AG08396 (cell line): ENCODE data around the gene SNRNP27.

Experiments
- DNase-seq: peaks from one replicate; pipeline ENCODE4 v3.0.0; 2012; ENCODE audit warnings: low spot score, mixed read lengths

SNRNP27 gene

GRCh38 chr2:69916106-69916505 is 22.4 kb downstream of the SNRNP27 start:
- DNase-seq, result no peak

DNA sequence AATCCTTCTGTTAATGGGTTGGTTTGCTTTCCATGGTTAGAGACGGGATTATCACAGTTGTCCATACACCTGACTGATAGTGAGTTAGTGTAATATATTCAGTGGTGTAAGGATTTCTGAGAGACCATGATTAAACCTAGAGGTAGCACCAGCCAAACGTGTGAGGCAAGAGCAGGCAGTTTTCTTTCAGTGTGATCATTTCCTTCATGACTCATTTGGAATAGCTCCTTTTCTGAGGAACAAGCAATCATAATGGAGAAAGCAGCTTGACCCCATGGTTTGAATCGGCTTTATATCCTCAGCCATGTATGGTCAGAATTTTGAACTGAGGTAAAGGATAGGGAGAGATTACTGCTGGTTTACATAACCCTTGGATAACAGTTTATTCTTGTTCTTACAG is 24.1 kb downstream of the SNRNP27 start:
- peak; percentile 68 for DNase-seq

- no peak for DNase-seq
Measured at GRCh38 chr2:69918401-69918800, 24.6 kb downstream of the SNRNP27 start.

GRCh38 chr2:69923116-69923515 is 29.4 kb downstream of the SNRNP27 start:
- DNase-seq, result no peak

- DNase-seq, result no peak
Measured at GRCh38 chr2:69926849-69927515, 33.2 kb downstream of the SNRNP27 start.

DNA sequence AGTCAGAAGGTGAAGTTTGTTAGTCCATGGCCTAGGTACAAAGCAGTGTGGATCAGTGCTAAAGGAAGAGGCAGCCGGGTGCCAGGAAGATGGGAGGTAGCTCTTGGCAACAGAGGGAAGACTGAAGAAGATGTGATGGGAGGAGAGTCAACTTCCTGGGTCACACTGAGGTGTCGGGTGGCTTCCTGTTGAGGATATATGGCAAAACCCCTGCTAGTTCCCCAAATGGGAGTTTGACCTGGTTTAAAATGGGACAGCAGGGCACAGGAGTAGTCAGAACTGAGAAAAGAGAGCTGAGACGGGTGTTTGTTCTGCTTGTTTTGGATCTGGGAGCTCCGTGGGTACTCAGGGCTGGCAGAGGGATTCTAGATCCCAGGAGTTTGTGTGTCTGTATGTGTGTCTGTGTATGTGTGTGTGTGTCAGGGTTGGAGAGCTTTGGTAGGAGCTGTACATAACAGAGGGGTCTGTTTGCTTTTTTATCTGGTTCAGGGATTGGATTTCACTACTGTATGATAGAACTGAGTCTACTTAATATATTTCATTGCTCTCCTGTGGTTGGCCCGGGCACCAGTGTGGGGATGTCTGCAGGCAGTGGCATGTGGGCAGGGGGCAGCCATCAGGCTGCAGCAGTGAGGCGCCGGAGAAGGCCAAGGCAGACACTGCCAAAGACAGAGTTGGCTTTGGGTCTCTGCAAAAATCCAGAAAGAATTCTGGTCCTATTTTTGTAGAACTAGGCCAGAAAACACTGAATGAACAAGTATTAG is 38.3 kb downstream of the SNRNP27 start:
- no peak for DNase-seq

DNA sequence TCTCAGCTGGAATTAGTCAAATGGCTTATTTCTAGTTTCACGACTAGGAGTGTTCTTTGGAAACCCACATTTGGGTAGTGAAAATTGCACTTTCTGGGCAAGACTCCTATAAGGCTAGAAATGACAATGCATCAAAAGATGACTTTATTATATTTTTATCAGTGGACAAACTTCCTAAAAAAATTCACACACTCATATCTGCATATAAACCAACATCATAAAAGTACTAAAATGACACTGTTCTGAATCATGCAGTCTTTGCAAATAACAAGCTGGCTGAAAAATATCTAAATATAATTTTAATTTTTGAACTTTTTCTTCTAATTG is 38.8 kb downstream of the SNRNP27 start:
- DNase-seq, result no peak

DNA sequence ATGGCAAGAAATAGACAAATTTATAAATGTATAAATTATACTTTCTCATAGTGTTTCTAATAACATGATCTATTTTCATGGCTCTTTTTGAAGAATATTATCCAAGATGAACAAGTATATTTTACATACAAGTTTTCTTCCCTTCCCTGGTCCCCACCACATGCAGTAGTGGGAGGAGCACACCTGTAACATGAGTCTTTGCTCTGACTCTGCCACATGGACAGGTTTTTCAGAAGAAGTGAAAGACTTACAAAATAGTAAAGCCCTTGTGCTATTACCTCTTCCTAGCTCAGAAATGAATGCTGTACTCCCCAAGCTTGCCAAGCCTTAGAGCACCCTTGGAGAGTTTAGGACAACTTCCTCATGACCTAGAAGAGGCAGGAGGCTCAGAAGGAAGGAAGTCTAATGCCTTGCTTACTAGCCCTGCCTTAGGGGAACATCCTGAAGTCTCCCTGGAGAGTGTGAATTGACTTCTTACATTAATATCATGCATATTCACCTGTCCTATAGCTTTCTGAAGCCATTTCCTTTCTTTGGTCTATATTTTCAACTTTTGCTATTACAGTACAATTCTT is 39.6 kb downstream of the SNRNP27 start:
- DNase-seq, result no peak

- DNase-seq, result peak; percentile 81
Measured at GRCh38 chr2:69933839-69934613, 40.3 kb downstream of the SNRNP27 start.

DNA sequence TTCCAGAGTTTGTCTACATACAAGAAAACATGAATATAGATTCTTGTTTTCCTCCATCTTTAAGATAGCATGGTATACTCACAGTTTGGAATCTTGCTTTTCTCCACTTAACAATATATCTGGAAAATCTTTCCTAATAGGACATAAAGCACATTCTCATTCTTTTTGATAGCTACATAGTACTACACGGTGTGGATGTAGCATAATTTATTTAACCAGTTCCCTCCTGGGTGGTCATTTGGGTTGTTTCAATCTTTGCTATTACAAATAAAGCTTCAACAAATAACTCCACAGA is 40.8 kb downstream of the SNRNP27 start:
- DNase-seq, result no peak

DNA sequence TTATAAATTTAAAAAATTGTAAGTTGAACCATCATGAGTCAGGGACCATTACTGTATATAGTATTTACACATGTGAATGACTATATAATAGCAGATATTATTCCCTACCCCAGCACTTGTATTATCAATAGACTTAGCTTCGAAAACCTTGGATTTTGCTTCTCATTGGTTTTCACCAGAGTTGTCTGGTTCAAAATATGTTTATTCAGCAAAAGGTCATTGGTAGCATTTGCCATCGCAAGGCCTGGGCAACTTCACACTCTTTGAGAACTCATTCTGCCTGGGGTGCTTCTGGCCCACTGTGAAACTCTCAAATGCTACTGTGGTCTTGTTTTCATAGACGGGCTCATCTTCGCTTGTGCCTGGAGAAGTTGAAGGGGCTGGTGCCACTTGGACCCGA is 41.3 kb downstream of the SNRNP27 start:
- no peak for DNase-seq

DNA sequence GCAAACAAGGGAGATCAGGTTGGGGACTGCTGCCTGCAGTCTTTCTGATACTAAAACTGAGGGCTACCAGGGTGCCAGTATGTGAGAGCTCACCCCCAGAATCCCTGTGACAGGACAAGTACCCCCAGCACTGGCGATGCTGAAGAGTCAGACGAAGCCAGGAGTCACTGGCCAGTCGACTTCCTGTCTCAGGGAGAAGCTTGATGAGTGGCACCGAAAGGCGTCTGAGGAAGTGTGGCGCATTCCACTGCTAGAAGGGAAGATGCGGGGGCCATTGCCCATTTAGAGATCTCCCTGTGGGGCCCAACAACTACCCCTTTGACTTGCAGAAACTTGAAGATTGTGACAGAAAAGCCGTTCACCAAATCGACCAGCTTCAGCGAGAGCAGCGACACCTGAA is 43.1 kb downstream of the SNRNP27 start:
- DNase-seq, result no peak

DNA sequence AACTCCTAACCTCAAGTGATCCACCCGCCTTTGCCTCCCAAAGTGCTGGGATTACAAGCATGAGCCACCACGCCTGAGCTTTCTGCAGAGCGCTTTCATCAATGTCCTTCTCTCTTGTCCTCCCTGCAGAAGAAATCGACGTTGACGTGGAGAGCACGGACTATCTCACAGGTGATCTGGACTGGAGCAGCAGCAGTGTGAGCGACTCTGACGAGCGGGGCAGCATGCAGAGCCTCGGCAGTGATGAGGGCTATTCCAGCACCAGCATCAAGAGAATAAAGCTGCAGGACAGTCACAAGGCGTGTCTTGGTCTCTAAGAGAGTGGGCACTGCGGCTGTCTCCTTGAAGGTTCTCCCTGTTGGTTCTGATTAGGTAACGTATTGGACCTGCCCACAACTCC is 44.2 kb downstream of the SNRNP27 start:
- no peak for DNase-seq

DNA sequence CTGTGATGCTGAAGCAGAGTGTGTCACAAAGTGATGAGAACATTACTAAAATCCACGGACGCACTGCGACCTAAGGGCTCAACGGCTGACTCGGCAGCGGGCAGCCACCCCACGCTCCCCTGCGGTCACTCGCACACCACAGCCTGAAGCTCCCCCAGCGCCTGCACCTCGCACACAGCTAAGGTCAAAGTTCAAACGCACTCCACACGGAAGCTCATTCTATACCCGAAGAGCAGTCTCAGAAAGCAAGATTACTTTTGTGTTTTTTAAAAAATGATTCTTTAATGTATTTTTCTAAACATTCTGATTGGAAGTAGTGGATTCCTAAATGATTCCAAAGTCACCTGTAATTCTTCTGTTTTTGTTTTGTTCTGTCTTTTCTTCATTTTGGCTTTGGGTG is 46.0 kb downstream of the SNRNP27 start:
- DNase-seq, result no peak

DNA sequence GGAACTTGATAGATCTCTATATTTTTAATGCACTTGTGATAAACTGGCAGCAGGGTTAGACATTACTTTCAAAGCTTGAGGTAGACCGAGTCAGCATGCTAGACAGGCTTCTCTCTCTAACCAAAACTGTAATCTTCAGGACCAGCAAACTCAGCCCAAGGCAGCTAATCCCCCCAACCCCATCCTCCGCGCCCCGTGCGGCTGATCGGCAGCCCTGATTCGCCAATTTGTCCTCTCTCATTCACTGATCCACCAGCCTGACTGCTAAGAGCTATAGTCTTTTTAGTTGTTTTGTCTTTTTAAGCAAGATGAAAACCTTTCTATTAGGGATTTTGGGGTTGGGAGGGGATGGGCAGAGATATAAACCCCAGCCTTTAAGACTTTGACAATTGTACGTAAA is 46.9 kb downstream of the SNRNP27 start:
- no peak for DNase-seq

DNA sequence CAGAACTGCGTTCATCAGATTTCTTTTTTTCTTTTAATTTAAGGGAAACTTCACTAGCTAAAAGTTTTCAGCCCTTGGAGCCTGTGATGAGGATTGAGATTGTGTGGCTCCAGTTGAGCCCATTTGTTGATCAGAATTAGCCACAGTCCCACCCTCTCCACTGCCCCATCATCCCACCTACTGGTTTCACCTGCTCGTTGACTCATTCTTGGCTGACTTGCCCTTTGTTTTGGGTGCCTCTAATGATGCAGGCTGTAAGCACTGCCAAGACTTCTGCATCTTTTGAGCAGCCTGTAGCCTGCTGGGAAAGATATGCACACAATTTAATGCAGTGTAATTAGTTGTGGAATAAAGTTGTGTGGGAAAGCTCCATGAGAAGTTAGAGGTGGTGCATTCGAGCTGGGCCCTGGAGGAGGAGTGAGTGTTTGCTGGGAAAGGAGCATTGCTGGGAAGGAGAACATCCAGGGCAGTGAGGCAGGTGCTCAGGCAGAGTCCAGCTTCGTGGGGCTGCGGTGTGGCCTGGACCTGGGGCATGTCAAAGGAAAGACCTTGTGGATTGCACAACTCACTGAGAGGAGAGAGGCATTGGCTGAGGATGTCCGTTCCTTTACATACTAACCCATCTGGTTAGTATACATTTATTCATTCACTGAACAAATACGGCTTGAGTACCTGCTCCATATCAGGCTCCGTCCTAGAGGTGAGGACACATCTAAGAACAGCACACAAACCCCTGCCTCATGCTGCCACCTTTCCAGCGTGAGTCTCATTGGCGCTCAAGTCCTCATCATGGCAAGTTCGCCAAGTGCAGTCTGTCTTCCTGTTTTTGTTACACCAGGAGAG is 49.5 kb downstream of the SNRNP27 start:
- DNase-seq, result no peak

- DNase-seq, result no peak
Measured at GRCh38 chr2:69943843-69944525, 50.2 kb downstream of the SNRNP27 start.

GRCh38 chr2:69944756-69945155 is 51.0 kb downstream of the SNRNP27 start:
- DNase-seq, result no peak

DNA sequence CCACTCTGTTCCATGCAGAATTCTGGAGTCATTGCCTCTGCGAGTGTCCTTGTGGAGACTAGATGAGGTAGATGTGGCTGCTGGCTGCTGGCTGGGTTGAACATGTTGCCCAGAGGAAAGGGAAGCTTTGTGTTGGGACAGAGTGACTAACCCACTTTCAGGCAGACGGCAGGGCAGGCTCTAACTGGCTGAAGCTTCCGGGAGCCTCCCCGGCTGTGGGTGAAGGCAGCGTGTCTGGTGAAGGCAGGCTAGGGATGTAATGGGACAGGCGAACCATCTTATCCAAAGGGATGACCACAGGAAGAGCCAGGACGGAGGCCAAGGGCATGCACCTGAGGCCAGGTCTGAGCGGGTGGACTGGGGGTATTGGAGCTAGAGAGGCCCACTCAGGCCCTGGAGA is 51.7 kb downstream of the SNRNP27 start:
- peak; percentile 29 for DNase-seq

DNA sequence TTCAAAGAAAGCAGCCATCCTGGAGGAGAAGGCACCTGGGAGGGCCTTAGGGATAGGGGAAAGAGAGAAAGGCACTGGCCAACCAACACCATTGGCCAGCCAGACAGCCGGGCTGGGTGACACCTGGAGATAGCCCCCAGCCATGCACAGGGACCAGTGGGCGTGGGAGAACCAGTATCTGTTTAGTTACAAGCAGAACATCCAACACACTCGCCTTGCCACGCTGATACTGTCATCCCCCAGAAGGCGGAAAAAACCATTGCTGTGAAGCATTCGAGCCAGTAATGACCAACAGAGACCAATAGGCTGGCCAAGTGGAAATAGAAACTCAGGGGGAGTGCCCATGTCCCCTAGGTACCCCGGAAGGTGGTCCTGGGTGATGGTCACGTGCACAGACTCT is 52.2 kb downstream of the SNRNP27 start:
- no peak for DNase-seq
